HG03469 (cell line): ENCODE data around the gene EFNA4.
"Not testable (repeated sequence)": the region's sequence is repeated elsewhere in the genome, so short reads cannot be mapped to it uniquely, and the experiment has no call there.

Experiments
- ATAC-seq: cut with Tn5 transposase; IDR thresholded peaks from one replicate; pipeline ENCODE4 v1.9.1; 2021; ENCODE audit warnings: mild to moderate bottlenecking, moderate library complexity, moderate number of reproducible peaks; ENCODE audit not compliant: unreplicated experiment

EFNA4 gene

DNA sequence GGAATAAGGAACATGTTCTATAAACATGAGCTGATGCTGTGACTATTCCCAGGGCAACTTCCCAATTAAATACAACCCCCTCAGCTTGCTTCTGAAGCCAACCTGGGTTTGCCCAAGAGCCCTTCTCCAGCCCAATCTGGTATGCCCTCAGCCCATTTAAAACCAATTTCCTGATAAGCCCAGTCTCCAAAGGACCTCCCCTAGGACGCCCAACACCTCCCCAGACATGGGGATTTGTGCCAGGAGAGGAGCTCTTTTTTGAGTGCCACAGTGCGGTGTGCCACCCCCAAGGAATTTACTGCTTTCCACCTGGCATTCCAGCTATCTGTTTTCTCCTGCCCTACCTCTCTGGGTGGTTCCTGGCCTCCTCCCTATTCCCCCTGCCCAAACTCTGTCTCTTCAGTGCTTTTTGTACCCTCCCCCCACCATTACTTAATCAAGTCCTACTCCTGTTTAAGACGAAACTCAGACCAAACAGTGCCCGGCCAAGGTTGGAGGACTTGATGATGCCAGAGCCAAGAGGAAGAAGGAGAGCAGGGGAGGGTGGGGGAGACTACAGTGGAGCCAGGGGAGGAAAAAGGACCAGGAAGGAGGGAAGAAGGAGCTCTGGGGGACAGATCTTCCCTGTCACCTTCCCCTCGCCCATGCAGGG lies 52.7 kb downstream of the EFNA4 start:
- ATAC-seq = no peak

DNA sequence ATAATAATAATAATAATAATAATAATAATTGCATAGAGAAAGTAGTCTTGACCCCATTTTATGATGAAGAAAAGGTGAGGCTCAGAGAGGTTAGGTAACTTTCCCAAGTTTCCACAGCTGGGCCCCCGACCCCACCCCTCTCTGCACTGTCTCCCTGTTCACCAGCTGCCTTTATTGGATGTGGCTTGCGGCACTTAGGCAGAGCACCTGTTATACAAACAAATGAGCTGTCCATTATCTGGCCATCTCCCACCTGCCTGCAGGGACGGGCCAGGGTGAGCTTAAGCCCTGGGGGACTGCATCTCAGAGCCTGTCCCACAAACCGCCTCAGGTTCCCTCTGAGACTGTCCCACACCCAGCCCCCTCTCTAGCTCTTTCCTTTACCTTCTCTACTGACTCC lies 54.1 kb downstream of the EFNA4 start:
- no peak for ATAC-seq

DNA sequence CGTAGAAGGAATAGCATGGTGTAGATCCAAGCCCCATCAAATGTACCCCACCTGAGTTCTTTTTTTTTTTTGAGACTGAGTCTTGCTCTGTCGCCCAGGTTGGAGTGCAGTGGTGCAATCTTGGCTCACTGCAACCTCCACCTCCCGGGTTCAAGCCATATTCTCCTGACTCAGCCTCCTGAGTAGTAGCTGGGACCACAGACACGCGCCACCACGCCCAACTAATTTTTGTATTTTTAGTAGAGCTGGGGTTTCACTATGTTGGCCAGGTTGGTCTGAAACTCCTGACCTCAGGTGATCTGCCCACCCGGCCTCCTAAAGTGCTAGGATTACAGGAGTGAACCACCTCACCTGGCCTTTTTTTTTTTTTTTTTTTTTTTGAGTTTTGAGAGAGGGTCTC lies 54.5 kb downstream of the EFNA4 start:
- ATAC-seq = not testable (repeated sequence)
